Measurements from ENCODE around the gene NPAT.
A peak's percentile ranks its signal among the peaks of the same experiment; 100 is the strongest.

NPAT gene

DNA sequence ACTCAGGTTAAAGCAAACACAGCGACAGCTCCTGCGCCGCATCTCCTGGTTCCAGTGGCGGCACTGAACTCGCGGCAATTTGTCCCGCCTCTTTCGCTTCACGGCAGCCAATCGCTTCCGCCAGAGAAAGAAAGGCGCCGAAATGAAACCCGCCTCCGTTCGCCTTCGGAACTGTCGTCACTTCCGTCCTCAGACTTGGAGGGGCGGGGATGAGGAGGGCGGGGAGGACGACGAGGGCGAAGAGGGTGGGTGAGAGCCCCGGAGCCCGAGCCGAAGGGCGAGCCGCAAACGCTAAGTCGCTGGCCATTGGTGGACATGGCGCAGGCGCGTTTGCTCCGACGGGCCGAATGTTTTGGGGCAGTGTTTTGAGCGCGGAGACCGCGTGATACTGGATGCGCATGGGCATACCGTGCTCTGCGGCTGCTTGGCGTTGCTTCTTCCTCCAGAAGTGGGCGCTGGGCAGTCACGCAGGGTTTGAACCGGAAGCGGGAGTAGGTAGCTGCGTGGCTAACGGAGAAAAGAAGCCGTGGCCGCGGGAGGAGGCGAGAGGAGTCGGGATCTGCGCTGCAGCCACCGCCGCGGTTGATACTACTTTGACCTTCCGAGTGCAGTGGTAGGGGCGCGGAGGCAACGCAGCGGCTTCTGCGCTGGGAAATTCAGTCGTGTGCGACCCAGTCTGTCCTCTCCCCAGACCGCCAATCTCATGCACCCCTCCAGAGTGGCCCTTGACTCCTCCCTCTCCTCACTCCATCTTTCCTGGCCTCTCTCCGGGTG is at the start of gene NPAT, which contains the start of gene ATM:
NPAT (minus strand) TSS at position 65 of the 774 bp plus-strand sequence. CDS start 102 bp downstream, outside the sequence.
ATM (plus strand) TSS at position 494 of the 774 bp plus-strand sequence. CDS start 4,558 bp downstream, outside the sequence.
- DNase-seq (ENCODE audit: low read depth) = peak; percentile 99

DNA sequence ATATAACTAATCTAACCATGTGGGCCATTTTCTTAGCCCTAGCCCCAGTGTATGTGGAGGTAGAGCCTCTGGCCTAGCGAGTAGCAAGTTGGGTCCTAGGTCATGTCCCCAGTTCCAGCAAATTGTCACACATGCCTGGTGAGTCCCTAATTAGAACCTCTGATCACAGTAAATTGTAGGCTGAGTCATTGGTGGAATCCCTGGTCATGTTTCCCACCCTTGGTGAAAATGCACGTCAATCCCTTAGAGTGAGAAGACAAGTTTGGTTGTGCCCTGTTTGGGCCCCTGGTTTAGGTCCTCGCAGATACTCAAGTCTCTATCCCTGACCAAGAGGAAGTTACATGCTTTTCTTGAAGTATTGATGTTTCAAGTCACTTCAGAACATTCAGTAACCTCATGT is 47.1 kb upstream of the NPAT start:
- no peak for DNase-seq (ENCODE audit: low read depth)

DNA sequence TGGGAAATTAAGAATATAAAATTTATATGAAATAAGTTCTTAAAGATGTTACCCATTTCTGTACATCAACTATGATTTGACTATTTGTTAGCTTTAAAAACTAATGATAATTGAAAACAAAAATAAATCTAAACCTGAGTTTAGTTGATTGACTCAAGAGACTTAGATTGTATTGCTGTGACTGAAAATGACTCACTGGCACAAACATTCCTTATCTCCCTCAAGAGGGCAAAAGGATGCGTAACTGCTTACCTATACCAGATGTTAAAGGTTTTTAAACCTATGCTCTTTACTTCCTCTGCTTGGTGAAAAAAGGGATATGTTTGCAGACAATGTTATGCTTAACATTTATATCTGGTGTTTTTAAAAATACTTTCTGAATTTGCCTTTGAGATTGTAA is 30.7 kb upstream of the NPAT start:
- DNase-seq (ENCODE audit: low read depth) = peak; percentile 74

DNA sequence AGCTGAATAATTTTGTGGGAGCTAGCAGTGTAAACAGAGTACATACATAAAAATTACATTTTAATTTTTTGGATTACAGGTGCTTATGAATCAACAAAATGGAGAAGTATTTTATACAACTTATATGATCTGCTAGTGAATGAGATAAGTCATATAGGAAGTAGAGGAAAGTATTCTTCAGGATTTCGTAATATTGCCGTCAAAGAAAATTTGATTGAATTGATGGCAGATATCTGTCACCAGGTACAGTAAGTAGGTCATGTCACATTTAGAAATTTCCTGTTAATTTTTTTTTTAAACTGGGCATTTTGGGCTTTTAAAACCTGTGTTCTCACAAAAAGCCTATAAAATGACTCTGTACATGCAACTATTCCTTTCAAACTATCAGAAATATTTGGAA is 24.4 kb upstream of the NPAT start:
- no peak for DNase-seq (ENCODE audit: low read depth)

DNA sequence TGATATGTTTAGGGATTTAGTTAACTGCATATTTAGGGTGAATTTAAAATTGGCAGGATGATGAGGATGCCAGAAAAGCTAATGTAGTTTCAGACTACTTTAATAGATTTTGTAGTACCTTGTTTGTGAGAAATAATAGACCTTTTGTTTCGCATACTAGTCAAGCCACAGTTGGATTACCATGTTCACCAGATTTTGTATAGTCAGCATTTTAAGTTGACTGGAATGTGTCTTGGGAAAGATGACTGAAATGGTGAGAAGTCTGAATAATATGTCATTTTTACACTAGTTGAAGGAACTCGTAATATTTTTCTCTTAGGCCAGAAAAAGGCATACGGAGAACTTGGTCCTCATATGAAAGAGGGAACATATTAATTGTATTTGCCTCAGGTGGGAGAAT is 23.9 kb upstream of the NPAT start:
- DNase-seq (ENCODE audit: low read depth) = no peak

DNA sequence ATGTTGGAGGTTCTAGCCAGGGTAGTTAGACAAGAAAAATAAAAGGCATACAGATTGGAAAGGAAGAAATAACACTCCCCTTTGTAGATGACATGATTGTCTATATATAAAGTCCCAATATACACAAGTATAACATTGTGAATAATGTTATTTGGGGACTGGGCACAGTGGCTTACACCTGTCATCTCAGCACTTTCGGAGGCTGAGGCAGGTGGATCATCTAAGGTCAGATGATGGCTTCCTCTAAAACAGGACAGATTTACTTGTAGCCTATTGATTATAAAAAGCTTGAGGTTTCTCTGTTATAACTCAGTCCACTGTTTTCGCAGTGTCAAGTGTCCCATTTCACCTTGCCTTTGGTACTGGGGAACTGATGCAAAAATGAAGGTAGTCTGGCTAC is 20.0 kb upstream of the NPAT start:
- no peak for DNase-seq (ENCODE audit: low read depth)

DNA sequence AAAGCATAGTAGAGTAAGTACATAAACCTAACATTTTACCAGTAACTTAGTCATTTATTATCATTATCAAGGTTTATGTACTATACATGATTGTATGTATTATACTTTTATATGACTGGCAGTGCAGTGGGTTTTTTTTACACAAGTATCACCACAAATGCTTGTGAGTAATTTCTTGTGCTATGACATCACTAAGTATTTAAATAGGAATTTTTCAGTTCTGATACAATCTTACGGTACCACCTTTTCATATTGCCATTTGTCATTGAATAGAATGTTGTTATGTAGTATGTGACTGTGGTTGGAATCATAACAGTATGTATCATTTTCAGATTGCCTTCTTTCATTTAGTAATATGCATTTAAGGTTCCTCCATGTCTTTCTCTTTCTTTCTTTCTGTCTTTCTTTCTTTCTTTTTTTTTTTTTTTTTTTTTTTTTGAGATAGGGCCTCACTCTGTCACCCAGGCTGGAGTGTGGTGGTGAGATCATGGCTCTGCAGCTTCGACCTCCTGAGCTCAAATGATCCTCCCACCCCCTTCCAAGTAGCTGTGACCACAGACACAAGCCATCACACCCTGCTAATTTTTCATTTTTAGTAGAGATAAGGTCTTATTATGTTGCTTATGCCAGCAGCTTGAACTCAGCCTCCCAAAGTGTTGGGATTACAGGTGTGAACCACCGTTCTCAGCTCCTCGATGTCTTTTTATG is 19.0 kb upstream of the NPAT start:
- peak; percentile 56 for DNase-seq (ENCODE audit: low read depth)

DNA sequence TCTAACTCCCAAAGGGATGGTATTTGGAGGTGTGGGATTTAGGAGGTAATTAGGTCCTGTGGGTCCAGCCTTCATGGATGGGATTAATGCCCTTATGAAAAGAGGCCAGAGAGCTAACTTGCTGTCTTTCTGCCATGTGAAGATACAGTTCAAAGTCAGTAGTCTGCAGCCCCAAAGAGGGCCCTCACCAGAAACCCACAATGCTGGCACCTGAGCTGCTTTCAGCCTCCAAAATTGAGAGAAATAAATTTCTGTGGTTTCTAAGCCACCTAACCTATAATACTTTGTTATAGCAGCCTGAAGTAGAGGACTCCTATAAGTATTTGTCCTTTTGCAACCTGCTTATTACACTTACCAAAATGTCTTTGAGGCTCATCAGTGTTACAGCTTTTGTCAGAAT is 16.6 kb upstream of the NPAT start:
- no peak for DNase-seq (ENCODE audit: low read depth)

DNA sequence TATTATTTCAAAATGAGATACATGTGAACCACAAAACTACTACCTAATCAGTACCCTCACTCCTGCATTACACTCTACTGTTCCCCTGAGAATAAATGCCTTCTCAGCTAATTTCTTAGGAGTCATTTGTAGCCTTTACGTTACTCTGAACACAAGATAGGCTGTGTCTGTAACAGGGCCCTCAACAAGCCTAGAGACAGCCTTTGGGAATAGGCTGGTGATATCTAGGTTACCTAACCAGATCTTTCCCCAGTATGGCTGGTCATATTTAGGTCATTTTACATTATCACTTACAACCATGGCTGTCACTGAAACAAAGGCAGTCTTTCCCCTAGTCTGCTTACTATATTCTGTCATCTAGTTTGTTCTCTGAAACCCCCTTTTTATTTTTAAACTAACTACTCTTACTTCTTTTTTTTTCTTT is 14.6 kb upstream of the NPAT start:
- no peak for DNase-seq (ENCODE audit: low read depth)

DNA sequence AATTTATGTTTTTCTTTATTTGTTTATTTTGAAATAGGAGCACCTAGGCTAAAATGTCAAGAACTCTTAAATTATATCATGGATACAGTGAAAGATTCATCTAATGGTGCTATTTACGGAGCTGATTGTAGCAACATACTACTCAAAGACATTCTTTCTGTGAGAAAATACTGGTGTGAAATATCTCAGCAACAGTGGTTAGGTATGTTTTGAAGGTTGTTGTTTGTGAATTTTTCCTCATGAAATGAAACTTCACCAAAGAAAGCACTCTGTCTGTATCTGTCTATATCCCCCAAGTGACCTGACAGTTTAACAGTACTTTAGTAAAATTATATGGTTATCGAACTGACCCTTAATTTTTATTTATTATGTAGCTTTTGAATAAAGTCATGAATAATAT is 13.2 kb upstream of the NPAT start:
- DNase-seq (ENCODE audit: low read depth) = no peak

DNA sequence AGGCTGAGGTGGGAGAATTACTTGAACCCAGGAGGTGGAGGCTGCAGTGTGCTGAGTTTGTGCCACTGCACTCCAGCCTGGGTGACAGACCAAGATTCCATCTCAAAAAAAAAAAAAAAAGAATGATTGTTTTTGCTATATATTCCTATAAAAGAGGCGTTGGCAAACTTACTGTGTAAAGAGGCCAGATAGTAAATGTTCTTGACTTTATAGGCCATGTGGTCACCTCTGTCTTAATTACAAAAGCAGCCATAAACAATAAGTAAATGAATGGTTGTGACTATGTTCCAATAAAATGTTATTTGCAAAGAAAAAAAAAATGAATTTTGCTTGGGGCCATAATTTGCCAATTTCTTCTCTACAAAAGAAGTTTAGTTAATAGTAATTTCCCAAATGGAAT is 12.8 kb upstream of the NPAT start:
- no peak for DNase-seq (ENCODE audit: low read depth)

DNA sequence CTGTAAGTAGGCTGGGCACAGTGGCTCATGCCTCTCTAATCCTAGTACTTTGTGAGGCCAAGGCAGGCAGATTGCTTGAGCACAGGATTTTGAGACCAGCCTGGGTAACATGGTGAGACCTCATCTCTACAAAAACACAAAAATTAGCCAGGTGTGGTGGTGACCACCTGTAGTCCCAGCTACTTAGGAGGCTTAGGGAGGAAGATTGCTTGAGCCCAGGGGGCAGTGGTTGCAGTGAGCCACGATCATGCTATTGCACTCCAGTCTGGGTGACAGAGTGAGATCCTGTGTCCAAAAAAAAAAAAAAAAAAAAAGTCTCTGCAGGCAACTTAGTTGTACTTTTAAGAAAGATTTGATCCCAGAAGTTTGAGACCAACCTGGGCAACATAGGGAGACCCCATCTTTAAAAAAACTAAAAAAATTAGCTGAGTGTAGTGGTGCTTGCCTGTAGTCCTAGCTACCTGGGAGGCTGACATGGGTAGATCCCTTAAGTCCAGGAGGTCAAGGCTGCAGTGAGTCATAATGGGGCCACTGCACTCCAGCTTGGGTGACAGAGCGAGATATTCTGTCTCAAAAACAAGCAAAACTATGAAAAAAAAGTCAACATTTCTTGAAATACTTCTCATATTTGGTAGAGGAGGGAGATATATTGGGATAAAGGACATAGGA is 11.0 kb upstream of the NPAT start:
- DNase-seq (ENCODE audit: low read depth) = peak; percentile 17

DNA sequence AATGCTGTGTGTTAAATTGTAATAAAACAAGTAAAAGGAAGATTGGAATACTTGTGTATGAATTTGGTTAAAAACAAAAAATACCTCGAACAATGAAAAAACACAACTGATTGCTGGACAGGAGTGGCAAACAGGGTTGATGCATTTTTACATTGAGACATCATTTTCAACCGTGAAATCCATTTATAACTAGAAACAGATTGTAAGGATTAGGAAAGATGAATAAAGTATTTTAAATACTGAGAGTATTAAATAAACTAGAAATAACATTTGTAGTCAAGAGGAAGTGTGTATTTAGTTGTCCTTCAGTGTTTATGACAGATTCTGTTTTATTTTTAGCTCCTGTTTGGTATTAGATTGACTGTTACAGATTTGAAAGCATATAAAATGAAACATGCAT is 5.8 kb upstream of the NPAT start:
- no peak for DNase-seq (ENCODE audit: low read depth)

DNA sequence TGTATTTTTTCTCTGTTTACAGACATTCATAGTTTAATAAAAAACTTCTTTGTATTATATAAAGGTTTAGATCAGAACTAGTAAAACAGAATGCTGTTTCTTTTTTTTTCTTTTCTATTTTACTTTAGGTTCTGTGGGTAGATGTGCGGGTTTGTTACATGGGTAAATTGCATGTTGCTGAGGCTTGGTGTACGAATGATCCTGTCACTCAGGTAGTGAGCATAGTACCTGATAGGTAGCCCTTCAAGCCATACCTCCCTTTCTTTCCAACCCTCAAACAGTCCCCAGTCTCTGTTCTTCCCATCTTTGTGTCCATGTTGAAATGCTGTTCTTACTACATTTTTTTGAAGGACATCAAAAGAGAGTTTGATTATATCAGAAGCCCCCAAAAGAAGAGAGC is 3.6 kb upstream of the NPAT start:
- no peak for DNase-seq (ENCODE audit: low read depth)

DNA sequence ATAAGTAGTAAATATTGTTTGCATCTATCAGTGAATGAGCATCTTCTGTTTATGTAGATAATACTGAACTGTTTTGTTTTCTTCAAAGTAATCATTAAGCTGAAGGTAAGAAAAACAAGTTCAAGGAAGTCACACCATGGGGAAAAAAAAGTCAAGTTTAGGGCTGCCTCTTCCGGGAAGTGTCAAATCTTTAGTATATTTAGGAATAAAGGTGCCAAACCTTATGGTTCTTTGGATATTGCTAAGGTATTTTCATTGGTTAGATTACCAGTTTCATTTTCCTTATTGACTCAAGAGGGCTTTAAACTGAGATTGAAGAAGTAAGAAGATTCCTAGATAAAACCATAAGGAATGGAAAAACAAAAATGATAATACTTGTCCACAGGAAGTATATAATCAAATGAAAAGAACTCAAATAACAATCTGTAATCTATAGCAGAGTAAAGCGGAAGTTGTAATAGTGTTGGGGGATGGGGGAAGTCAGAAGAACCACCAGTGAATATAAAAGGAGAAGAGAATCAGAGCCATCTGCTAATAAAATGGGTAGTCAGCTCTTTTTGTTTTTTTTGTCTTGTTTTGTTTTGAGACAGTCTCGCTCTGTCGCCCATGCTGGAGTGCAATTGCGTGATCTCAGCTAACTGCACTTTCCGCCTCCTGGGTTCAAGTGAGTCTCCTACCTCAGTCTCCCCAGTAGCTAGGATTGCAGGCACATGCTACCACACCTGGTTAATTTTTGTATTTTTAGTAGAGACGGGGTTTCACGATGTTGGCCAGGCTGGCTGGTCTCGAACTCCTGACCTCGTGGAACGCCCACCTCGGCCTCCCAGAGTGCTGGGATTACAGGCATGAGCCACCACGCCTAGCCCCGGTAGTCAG is 2.7 kb upstream of the NPAT start:
- DNase-seq (ENCODE audit: low read depth) = no peak

DNA sequence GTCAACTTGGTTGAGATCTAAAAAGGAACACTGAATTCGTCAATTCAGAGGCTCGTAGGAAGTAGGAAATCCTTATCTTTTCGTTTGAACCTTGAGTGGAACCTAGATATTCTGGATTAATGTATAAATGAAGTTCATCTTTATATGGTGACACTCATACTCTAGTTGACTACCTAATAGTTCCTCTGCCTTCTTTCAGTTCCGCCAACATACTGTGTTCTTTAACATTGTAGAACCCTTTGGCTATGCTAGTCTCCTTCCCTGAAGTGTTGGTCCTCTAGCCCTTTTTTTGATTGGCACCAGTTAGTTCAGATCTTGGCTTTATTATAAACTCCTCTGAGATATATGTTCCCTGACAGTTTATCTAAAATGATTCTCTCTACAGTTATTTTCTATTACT is 1.9 kb upstream of the NPAT start:
- no peak for DNase-seq (ENCODE audit: low read depth)

DNA sequence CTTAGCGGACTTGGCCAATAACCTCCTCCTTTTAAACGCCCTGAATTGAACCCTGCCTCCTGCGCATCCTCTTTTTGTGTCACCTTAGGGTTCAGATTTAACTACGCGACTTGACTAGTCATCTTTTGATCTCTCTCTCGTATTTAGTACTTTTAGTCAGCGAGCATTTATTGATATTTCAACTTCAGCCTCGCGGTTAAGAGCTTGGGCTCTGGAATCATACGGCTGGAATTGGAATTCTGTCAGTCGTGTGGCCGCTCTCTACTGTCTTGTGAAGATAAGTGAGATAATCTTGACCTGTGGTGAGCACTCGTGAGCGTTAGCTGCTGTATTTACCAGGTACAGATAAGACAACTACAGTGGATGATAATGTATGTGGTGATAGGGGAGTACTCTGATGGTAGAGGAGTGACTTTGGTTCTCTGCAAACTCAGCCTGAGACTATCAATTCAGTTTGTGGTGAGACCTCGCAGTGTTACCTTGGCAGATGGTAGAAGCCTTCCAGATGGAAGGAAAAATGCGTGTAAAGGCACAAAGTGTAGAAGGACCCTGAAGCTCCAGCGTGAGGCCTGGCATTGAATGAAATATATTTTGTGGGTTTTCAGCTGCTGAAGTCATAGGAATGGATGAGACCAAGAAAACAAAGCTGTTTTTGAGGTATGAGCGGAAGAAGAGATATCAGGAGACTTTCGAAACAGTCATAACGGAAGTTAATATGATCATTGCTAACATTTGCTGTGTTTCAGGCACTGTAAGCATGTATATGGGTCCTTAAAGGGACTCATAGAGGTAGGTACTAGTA is 1.1 kb upstream of the NPAT start:
- peak; percentile 44 for DNase-seq (ENCODE audit: low read depth)

DNA sequence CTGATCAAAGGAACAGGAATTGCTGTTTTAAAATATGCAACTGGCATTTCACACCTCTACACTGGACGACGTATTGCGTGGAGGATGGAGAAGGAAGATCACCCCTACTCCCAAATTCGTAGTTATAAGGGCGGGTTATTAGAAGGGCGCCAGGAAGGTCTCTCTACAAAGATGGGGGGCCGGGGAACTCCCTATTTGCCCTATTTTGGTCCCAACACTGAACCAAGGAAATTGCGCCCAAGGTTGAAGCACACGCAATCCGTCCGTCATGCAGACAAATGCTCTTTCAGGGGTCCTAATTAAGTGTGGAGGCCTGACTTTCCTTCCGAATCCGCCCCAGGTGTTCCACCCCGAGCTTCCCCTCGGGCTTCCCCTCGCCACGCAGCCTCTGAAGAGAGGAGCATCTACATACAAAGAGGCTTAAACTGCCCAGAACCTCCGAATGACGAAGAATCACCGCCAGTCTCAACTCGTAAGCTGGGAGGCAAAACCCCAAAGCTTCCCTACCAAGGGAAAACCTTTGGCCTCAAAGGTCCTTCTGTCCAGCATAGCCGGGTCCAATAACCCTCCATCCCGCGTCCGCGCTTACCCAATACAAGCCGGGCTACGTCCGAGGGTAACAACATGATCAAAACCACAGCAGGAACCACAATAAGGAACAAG is 396 bp downstream of the NPAT start:
- no peak for DNase-seq (ENCODE audit: low read depth)

DNA sequence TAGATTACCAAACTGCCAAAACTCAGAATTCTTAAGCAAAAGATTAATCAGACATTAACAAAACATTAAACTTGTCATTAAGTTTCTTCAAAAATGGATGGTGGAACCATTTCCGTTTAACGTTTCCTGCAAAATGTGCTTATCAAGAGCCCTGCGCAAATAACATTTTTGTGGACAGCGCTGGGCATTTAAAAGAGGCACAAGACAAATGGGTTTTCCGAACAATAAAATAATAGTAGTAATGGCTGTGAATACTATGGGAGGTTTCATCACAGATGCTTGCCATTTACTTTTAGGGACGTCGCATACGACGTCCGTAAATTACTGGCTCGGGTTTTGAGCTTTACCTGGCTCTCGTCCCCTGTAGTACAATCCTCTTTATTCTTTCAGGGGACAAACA is 1.1 kb downstream of the NPAT start:
- peak; percentile 36 for DNase-seq (ENCODE audit: low read depth)

DNA sequence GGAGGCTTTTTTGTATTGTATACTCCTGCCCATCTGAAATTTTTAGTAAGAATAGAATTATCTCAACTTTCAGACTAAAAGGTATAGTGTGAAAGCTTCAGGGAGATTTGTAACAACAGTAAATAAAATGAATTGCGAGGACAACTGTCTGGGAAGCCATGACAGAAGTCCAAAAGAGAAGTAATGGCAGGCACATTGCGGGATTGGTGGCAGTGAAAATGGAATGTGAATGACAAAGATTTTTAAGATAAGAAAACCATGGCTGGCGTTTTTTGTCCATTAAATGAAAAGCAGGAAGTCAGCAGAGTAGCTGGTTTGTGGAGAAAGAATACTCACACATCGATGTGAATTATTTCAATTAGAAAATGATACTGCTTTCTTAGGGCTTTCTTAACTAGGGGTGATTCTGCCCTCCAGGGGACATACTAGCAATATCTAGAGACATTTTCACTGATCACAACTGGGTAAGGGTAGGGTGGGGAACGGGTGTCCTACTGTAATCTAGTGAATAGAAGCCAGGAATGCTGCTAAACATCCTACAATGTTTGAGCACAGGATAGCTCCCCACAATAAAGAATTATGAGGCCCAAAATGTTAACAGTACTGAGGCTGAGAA is 1.6 kb downstream of the NPAT start:
- DNase-seq (ENCODE audit: low read depth) = peak; percentile 19

Data from ELR (cell line).